Right forelimb (tissue), 1 donor: ENCODE measurements around the gene PHLDA3.
A peak's percentile ranks its signal among the peaks of the same experiment; 100 is the strongest.
"Not testable (repeated sequence)": the region's sequence is repeated elsewhere in the genome, so short reads cannot be mapped to it uniquely, and the experiment has no call there.

Source experiments
- DNase-seq: peaks from one replicate; pipeline ENCODE4 v3.0.0-alpha.2; 2018

Gene PHLDA3

GRCh38 chr1:201485184-201485774 lies 16.3 kb upstream of the PHLDA3 start:
- no peak for DNase-seq

- DNase-seq, result no peak
These were observed 14.5 kb upstream of the PHLDA3 start for GRCh38 chr1:201483373-201483949.

- DNase-seq, result no peak
These were observed 13.8 kb upstream of the PHLDA3 start for GRCh38 chr1:201482755-201483154.

GRCh38 chr1:201481761-201482493 lies 12.9 kb upstream of the PHLDA3 start:
- DNase-seq, result peak; percentile 85

GRCh38 chr1:201481004-201481380 lies 12.0 kb upstream of the PHLDA3 start:
- DNase-seq, result no peak

- DNase-seq, result peak; percentile 67
These were observed 11.4 kb upstream of the PHLDA3 start for GRCh38 chr1:201480231-201481003.

- no peak for DNase-seq
These were observed 10.3 kb upstream of the PHLDA3 start for GRCh38 chr1:201479201-201479730.

- not testable (repeated sequence) for DNase-seq
These were observed 9.7 kb upstream of the PHLDA3 start for GRCh38 chr1:201478666-201479065.

- no peak for DNase-seq
These were observed 7.8 kb upstream of the PHLDA3 start for GRCh38 chr1:201476670-201477344.

- no peak for DNase-seq
These were observed 7.1 kb upstream of the PHLDA3 start for GRCh38 chr1:201475915-201476669.

- no peak for DNase-seq
These were observed 6.1 kb upstream of the PHLDA3 start for GRCh38 chr1:201475130-201475529.

GRCh38 chr1:201473296-201473695 lies 4.3 kb upstream of the PHLDA3 start:
- DNase-seq, result no peak

- DNase-seq, result not testable (repeated sequence)
These were observed 3.3 kb upstream of the PHLDA3 start for GRCh38 chr1:201472321-201472720.

GRCh38 chr1:201471772-201472171 lies 2.8 kb upstream of the PHLDA3 start:
- DNase-seq, result no peak

GRCh38 chr1:201470581-201470980 lies 1.6 kb upstream of the PHLDA3 start:
- no peak for DNase-seq

GRCh38 chr1:201469645-201470074 lies 672 bp upstream of the PHLDA3 start:
- DNase-seq, result no peak

GRCh38 chr1:201468501-201468843 lies 516 bp downstream of the PHLDA3 start:
- peak; percentile 62 for DNase-seq

- DNase-seq, result no peak
These were observed 2.5 kb downstream of the PHLDA3 start for GRCh38 chr1:201466492-201466891.

GRCh38 chr1:201465698-201466290 lies 3.2 kb downstream of the PHLDA3 start:
- DNase-seq, result no peak

GRCh38 chr1:201463071-201463552 lies 5.9 kb downstream of the PHLDA3 start:
- no peak for DNase-seq
